H1 (cell line): ENCODE measurements around the gene ZNF846. TPM values are rescaled to one million over a fixed set of nuclear protein-coding genes. Genes with fewer than 3 reads are reported as not detected.

Experiments used
- CHD7 ChIP-seq: fragments of 300-600 bp; sonication (generic); IDR thresholded peaks from 2 replicates; pipeline ENCODE4 v1.7.1; 2012; ENCODE audit warnings: low read length, moderate library complexity, mild to moderate bottlenecking, inconsistent platforms; ENCODE audit not compliant: insufficient replicate concordance
- MAX ChIP-seq: IDR thresholded peaks from 2 replicates; pipeline ENCODE4 v1.6.1; 2012; ENCODE audit warnings: inconsistent platforms
- POLR2A ChIP-seq, 2 experiments: IDR thresholded peaks; 1 replicate in 1 of 2; 2 replicates in 1 of 2; pipeline ENCODE4 v1.6.1; 2011; ENCODE audit warnings: low read depth in 2 of 2, low read length in 2 of 2, mild to moderate bottlenecking in 2 of 2; ENCODE audit errors: control extremely low read depth in 1 of 2
- SP4 ChIP-seq: IDR thresholded peaks from 2 replicates; pipeline ENCODE4 v1.6.1; 2012; ENCODE audit warnings: low read length, inconsistent platforms
- TAF7 ChIP-seq: optimal IDR thresholded peaks from 2 replicates; pipeline ENCODE3; 2011; ENCODE audit warnings: low read depth, mild to moderate bottlenecking, inconsistent platforms, low read length, moderate library complexity, borderline replicate concordance
- polyA plus RNA-seq, 7 experiments: library from polyadenylated mRNA; depleted of rRNA in 3 of 7; stranded (reverse) in 5 of 7; unstranded in 2 of 7; fragments of >200 nt in 5 of 7; fragments of 200-250 nt in 2 of 7; gene quantifications; 1 replicate in 5 of 7; 2 replicates in 1 of 7; 4 replicates in 1 of 7; pipeline versions ENCODE4 v1.2.1 to v1.2.3, GENCODE V29; 2011 to 2013; ENCODE audit warnings: missing spikeins in 2 of 7, mixed read lengths in 2 of 7
- total RNA-seq: library from RNA; stranded (reverse); fragmentation: NEBNext Ultra II Directional; extraction: Animal tissue kit (Norgen Biotek cat#: 25700); gene quantifications from 2 replicates; pipeline ENCODE4 v1.2.1, GENCODE V29; 2021

ZNF846 gene
- total and polyA plus RNA-seq, 2 of the 8 experiments (the other 6 are each of a cell fraction or from before 2014, with no cell fraction given): 4.5 to 9.0 TPM

- TF ChIP-seq CHD7: no peak
- no peak for TF ChIP-seq POLR2A (IDR thresholded peaks at IDR 0.05; ENCODE audit: control extremely low read depth in 1 of 2, low read depth in 2 of 2, low read length in 2 of 2)
- no peak for TF ChIP-seq MAX
- TF ChIP-seq SP4: no peak
- no peak for TF ChIP-seq TAF7
These were observed 29.3 kb upstream of the ZNF846 start (continued) for GRCh38 chr19:9797871-9798270.
